ENCODE data around the gene RAB21.

RAB21 gene

GRCh38 chr12:71763677-71764379, 9.2 kb downstream of the RAB21 start:
- H3K27me3 ChIP-seq (ENCODE audit: control insufficient read depth, low read length): no peaks in the 10 kb centered on the region
- H3K4me3 ChIP-seq (ENCODE audit: low read length): no peak overlapping the region

GRCh38 chr12:71764587-71765321, 10.1 kb downstream of the RAB21 start:
- H3F3A ChIP-seq (ENCODE audit: control insufficient read depth, insufficient read depth): no peaks in the 10 kb centered on the region
- H3K36me3 ChIP-seq (ENCODE audit: control insufficient read depth, low read length): peaks cover 32% of the 10 kb centered on the region
- no peaks in the 10 kb centered on the region for H3K9me2 ChIP-seq (replicated peaks; ENCODE audit: control insufficient read depth, low read length)
- H3K79me2 ChIP-seq (ENCODE audit: control insufficient read depth, low read length): peaks cover 96% of the 10 kb centered on the region
- TF ChIP-seq EZH2phosphoT487 (IDR thresholded peaks at IDR 0.05; ENCODE audit: borderline replicate concordance, low read length) (no peak), CTCF (IDR thresholded peaks at IDR 0.05; ENCODE audit: low read depth, low read length, poor library complexity, severe bottlenecking) (no peak)
- H3K27me3 ChIP-seq (ENCODE audit: control insufficient read depth, low read length): no peaks in the 10 kb centered on the region
- H3K4me3 ChIP-seq (ENCODE audit: low read length): no peak overlapping the region
- no peak overlapping the region for H3K27ac ChIP-seq (ENCODE audit: low read depth, low read length)
- peaks cover 5% of the 10 kb centered on the region for H3K4me1 ChIP-seq (ENCODE audit: control insufficient read depth, low read length)
- H4K20me1 ChIP-seq (ENCODE audit: control insufficient read depth, insufficient read depth, low read depth, low read length): peaks cover 10% of the 10 kb centered on the region; the same call in 1 of the 2 replicates
- no peak overlapping the region for H3K4me2 ChIP-seq (ENCODE audit: low read length)
- peaks cover 8% of the 10 kb centered on the region for H3K9me3 ChIP-seq (ENCODE audit: control insufficient read depth, insufficient read depth, low read length)

More at GRCh38 chr12:71763677-71764379, 9.2 kb downstream of the RAB21 start:
- Histone ChIP-seq H3K4me1 (ENCODE audit: control insufficient read depth, low read length) (peaks cover 10% of the 10 kb centered on the region), H3K9me3 (ENCODE audit: control insufficient read depth, insufficient read depth, low read length) (peaks cover 16% of the 10 kb centered on the region), H3K36me3 (ENCODE audit: control insufficient read depth, low read length) (peaks cover 36% of the 10 kb centered on the region), H3F3A (ENCODE audit: control insufficient read depth, insufficient read depth) (no peaks in the 10 kb centered on the region), H3K27ac (ENCODE audit: low read depth, low read length) (no peak overlapping the region), H4K20me1 (ENCODE audit: control insufficient read depth, insufficient read depth, low read depth, low read length) (peaks cover 7% of the 10 kb centered on the region; the same call in 1 of the 2 replicates), H3K79me2 (ENCODE audit: control insufficient read depth, low read length) (peaks cover 100% of the 10 kb centered on the region), H3K4me2 (ENCODE audit: low read length) (no peak overlapping the region), H3K9me2 (replicated peaks; ENCODE audit: control insufficient read depth, low read length) (no peaks in the 10 kb centered on the region)
- TF ChIP-seq CTCF (IDR thresholded peaks at IDR 0.05; ENCODE audit: low read depth, low read length, poor library complexity, severe bottlenecking) (no peak), EZH2phosphoT487 (IDR thresholded peaks at IDR 0.05; ENCODE audit: borderline replicate concordance, low read length) (no peak)

GRCh38 chr12:71766202-71766601, 11.5 kb downstream of the RAB21 start:
- Histone ChIP-seq H3K27ac (ENCODE audit: low read depth, low read length) (no peak overlapping the region), H3K9me2 (replicated peaks; ENCODE audit: control insufficient read depth, low read length) (no peaks in the 10 kb centered on the region), H3K9me3 (ENCODE audit: control insufficient read depth, insufficient read depth, low read length) (no peaks in the 10 kb centered on the region), H3F3A (ENCODE audit: control insufficient read depth, insufficient read depth) (no peaks in the 10 kb centered on the region), H4K20me1 (ENCODE audit: control insufficient read depth, insufficient read depth, low read depth, low read length) (peaks cover 10% of the 10 kb centered on the region; the same call in 1 of the 2 replicates), H3K36me3 (ENCODE audit: control insufficient read depth, low read length) (peaks cover 33% of the 10 kb centered on the region), H3K4me3 (ENCODE audit: low read length) (no peak overlapping the region), H3K4me1 (ENCODE audit: control insufficient read depth, low read length) (no peaks in the 10 kb centered on the region), H3K79me2 (ENCODE audit: control insufficient read depth, low read length) (peaks cover 87% of the 10 kb centered on the region), H3K4me2 (ENCODE audit: low read length) (no peak overlapping the region), H3K27me3 (ENCODE audit: control insufficient read depth, low read length) (no peaks in the 10 kb centered on the region)
- TF ChIP-seq CTCF (IDR thresholded peaks at IDR 0.05; ENCODE audit: low read depth, low read length, poor library complexity, severe bottlenecking) (no peak), EZH2phosphoT487 (IDR thresholded peaks at IDR 0.05; ENCODE audit: borderline replicate concordance, low read length) (no peak)

All from DOHH2 (cell line).